ENCODE measurements around the gene RPRML.

The RPRML gene

GRCh38 chr17:46935658-46936266 lies 43.3 kb downstream of the RPRML start:
- no peak for DNase-seq (ENCODE audit: low spot score)
- TF ChIP-seq, protein P1, sequence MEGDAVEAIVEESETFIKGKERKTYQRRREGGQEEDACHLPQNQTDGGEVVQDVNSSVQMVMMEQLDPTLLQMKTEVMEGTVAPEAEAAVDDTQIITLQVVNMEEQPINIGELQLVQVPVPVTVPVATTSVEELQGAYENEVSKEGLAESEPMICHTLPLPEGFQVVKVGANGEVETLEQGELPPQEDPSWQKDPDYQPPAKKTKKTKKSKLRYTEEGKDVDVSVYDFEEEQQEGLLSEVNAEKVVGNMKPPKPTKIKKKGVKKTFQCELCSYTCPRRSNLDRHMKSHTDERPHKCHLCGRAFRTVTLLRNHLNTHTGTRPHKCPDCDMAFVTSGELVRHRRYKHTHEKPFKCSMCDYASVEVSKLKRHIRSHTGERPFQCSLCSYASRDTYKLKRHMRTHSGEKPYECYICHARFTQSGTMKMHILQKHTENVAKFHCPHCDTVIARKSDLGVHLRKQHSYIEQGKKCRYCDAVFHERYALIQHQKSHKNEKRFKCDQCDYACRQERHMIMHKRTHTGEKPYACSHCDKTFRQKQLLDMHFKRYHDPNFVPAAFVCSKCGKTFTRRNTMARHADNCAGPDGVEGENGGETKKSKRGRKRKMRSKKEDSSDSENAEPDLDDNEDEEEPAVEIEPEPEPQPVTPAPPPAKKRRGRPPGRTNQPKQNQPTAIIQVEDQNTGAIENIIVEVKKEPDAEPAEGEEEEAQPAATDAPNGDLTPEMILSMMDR (IDR thresholded peaks at IDR 0.05; ENCODE audit: extremely low read depth, insufficient read depth, missing control alignments), result no peak
- in situ Hi-C loops (cut with MboI; ENCODE audit: low pct_unique_long_range_greater_than_20kb, low sequenced_read_pairs, unreplicated experiment), result no loop called here

GRCh38 chr17:46931596-46931995 lies 47.5 kb downstream of the RPRML start:
- TF ChIP-seq, protein P1 (IDR thresholded peaks at IDR 0.05; ENCODE audit: extremely low read depth, insufficient read depth, missing control alignments), result no peak
- in situ Hi-C loops (cut with MboI; ENCODE audit: low pct_unique_long_range_greater_than_20kb, low sequenced_read_pairs, unreplicated experiment), result no loop called here
- DNase-seq (ENCODE audit: low spot score), result no peak

DNA sequence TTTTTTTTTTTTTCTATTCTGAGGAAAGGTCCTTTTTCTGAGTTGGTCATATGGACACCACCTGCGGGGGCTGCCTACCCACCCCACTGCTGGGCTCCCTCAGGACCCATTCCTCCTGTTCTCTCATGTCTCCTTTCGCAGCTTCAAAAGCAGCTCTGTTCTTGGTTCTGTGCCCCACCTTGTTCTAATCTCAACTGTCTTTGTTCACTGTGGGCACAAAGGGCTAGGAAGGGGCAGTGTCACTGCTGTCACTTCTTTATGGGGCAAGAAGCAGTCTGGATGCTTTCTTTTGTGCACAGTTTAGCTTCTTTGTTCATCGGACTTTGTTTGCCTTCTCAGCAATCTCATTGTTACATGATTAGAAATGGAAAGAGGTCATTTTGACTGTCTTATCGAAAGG lies 49.0 kb downstream of the RPRML start:
- no peak for DNase-seq (ENCODE audit: low spot score)
- in situ Hi-C loops (cut with MboI; ENCODE audit: low pct_unique_long_range_greater_than_20kb, low sequenced_read_pairs, unreplicated experiment), result no loop called here
- TF ChIP-seq, protein P1 (IDR thresholded peaks at IDR 0.05; ENCODE audit: extremely low read depth, insufficient read depth, missing control alignments), result no peak

DNA sequence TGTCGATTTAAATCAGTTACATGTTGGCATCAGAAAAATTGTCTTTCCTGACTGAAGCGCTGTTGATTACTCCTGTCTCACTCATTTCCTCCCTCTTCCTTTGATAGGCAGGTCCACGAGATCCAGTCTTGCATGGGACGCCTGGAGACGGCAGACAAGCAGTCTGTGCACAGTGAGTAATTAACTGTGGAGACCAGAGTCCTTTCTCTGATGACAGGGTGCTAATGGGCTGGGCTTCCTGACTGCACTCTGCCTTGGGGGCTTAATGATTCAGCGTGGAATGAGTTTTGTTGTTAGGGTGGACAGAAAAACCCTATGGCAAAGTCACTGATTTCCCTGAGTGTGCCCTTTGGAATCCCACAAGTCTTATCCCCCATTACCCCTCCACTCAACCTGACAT lies 49.6 kb downstream of the RPRML start:
- no peak for DNase-seq (ENCODE audit: low spot score)
- in situ Hi-C loops (cut with MboI; ENCODE audit: low pct_unique_long_range_greater_than_20kb, low sequenced_read_pairs, unreplicated experiment), result no loop called here
- TF ChIP-seq, protein P1 (IDR thresholded peaks at IDR 0.05; ENCODE audit: extremely low read depth, insufficient read depth, missing control alignments), result no peak

- in situ Hi-C loops (cut with MboI; ENCODE audit: low pct_unique_long_range_greater_than_20kb, low sequenced_read_pairs, unreplicated experiment), result no loop called here
- TF ChIP-seq, protein P1 (IDR thresholded peaks at IDR 0.05; ENCODE audit: extremely low read depth, insufficient read depth, missing control alignments), result no peak
- no peak for DNase-seq (ENCODE audit: low spot score)
These were observed 50.4 kb downstream of the RPRML start for GRCh38 chr17:46928467-46929261.

Measured in GM13977 (cell line).